Testis (tissue), 2 donors: Measurements from ENCODE around the gene CYGB.
A peak's percentile ranks its signal among the peaks of the same experiment; 100 is the strongest.

Experiments used
- CTCF ChIP-seq, 3 experiments: fragments of 450-650 bp in 2 of 3; fragments of 200-600 bp in 1 of 3; sonication (generic) in 1 of 3; IDR thresholded peaks; one replicate each; pipeline ENCODE4 v1.5.1; 2016 to 2019; ENCODE audit warnings: antibody characterized with exemption in 3 of 3, mild to moderate bottlenecking in 2 of 3, moderate library complexity in 1 of 3
- POLR2A ChIP-seq: fragments of 450-650 bp; IDR thresholded peaks from one replicate; pipeline ENCODE4 v1.6.1; 2017; ENCODE audit warnings: antibody characterized with exemption, mild to moderate bottlenecking, moderate library complexity

DNA sequence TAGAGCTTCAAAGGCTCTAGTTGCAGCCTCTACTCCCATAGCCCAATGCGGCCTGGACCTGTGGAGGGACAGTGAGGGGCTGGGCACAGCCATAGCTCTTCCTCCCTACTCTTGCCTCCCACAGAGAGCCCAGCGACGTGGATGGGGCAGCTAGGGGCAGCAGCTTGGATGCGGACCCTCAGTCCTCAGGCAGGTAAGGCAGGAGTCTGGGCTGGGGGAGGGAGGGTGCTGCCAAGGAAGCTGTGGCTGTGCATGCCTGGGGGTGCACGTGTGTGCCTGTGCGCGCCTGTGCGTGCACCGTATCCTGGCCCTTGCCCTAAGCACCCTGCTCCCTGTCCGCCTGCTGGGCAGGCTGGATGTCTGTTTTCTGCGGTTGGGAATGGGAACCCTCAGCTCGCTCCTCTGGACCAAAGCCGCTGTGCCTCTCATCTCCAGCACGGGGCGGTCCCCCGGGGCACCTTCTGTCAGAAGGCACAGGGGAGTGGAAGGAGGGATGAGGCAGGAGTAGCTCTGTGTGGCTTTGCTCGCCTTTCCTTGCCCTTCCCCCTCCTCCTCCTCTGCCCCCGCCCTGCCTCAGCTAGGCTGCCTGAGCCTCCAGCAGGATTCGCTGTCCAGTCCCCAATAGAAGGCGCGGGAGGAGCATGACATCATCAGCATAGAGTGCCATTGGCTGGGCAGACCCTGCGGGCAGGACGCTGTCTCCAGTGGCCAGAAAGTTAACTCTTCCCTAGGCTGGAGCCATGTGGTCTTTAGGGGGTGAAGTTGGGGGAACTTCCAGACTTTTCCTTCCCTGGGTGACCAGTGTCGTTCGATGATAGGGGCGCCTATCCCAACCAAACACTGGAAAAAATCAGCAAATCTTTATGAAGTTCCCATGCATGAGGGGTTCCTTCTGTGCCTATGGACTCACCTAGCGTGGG lies 3.1 kb upstream of the CYGB start:
- TF ChIP-seq CTCF (IDR thresholded peaks at IDR 0.05): peak; percentile 10 to 24 (median 12)
- TF ChIP-seq POLR2A: no peak
